ES-I3 (cell line): ENCODE results near the gene GPR158.

Experiments used
- H3K36me3 ChIP-seq: 2 replicates; pipeline ENCODE4 v1.6.1; 2013; ENCODE audit warnings: mild to moderate bottlenecking, low read length, control low read depth, moderate library complexity; ENCODE audit not compliant: insufficient read depth
- H3K4me1 ChIP-seq: 2 replicates; pipeline ENCODE4 v1.6.1; 2013; ENCODE audit warnings: mild to moderate bottlenecking, control low read depth, low read length; ENCODE audit not compliant: insufficient read depth
- H3K9ac ChIP-seq: 2 replicates; pipeline ENCODE4 v1.6.1; 2013; ENCODE audit warnings: low read depth, mild to moderate bottlenecking, low read length, moderate library complexity
- H3K9me3 ChIP-seq: 2 replicates; pipeline ENCODE4 v1.6.1; 2013; ENCODE audit warnings: mild to moderate bottlenecking, low read length, moderate library complexity; ENCODE audit not compliant: control insufficient read depth, insufficient read depth

Gene GPR158

GRCh38 chr10:25441270-25441669, 266.5 kb downstream of the GPR158 start:
- 0 out of 2 replicates have a peak, but pooled peaks cover 2% of the 10 kb centered on the region for H3K9me3 ChIP-seq
- H3K36me3 ChIP-seq: no peaks in the 10 kb centered on the region
- peaks cover 11% of the 10 kb centered on the region; the same call in 1 of the 2 replicates for H3K4me1 ChIP-seq
- no peak overlapping the region for H3K9ac ChIP-seq

GRCh38 chr10:25444266-25444665, 269.5 kb downstream of the GPR158 start:
- Histone ChIP-seq H3K4me1 (peaks cover 11% of the 10 kb centered on the region; the same call in 1 of the 2 replicates), H3K9me3 (peaks cover 2% of the 10 kb centered on the region; the same call in 1 of the 2 replicates), H3K36me3 (no peaks in the 10 kb centered on the region), H3K9ac (no peak overlapping the region)

- Histone ChIP-seq H3K36me3 (no peaks in the 10 kb centered on the region), H3K4me1 (peaks cover 4% of the 10 kb centered on the region), H3K9me3 (no peaks in the 10 kb centered on the region; the same call in 1 of the 2 replicates), H3K9ac (no peak overlapping the region)
These were observed 276.6 kb downstream of the GPR158 start for GRCh38 chr10:25451401-25451800.

- H3K9ac ChIP-seq: no peak overlapping the region
- H3K36me3 ChIP-seq: no peaks in the 10 kb centered on the region
- H3K9me3 ChIP-seq: no peaks in the 10 kb centered on the region
- H3K4me1 ChIP-seq: peaks cover 9% of the 10 kb centered on the region
These were observed 278.8 kb downstream of the GPR158 start for GRCh38 chr10:25453619-25454018.

- Histone ChIP-seq H3K36me3 (no peaks in the 10 kb centered on the region), H3K4me1 (peaks cover 9% of the 10 kb centered on the region), H3K9me3 (no peaks in the 10 kb centered on the region), H3K9ac (no peak overlapping the region)
These were observed 281.3 kb downstream of the GPR158 start for GRCh38 chr10:25455980-25456567.

GRCh38 chr10:25457552-25457951, 282.8 kb downstream of the GPR158 start:
- peaks cover 9% of the 10 kb centered on the region for H3K4me1 ChIP-seq
- no peak overlapping the region for H3K9ac ChIP-seq
- H3K36me3 ChIP-seq: no peaks in the 10 kb centered on the region
- H3K9me3 ChIP-seq: no peaks in the 10 kb centered on the region

GRCh38 chr10:25465582-25466372, 291.0 kb downstream of the GPR158 start:
- Histone ChIP-seq H3K4me1 (peaks cover 20% of the 10 kb centered on the region), H3K9me3 (no peaks in the 10 kb centered on the region), H3K36me3 (no peaks in the 10 kb centered on the region), H3K9ac (no peak overlapping the region)

GRCh38 chr10:25467881-25468280, 293.1 kb downstream of the GPR158 start:
- Histone ChIP-seq H3K9me3 (no peaks in the 10 kb centered on the region), H3K9ac (no peak overlapping the region), H3K36me3 (no peaks in the 10 kb centered on the region), H3K4me1 (peaks cover 20% of the 10 kb centered on the region)

GRCh38 chr10:25481467-25481866, 306.7 kb downstream of the GPR158 start:
- Histone ChIP-seq H3K9ac (no peak overlapping the region), H3K36me3 (no peaks in the 10 kb centered on the region), H3K9me3 (peaks cover 4% of the 10 kb centered on the region; the same call in 1 of the 2 replicates), H3K4me1 (no peaks in the 10 kb centered on the region)

- H3K9ac ChIP-seq: no peak overlapping the region
- H3K4me1 ChIP-seq: peaks cover 7% of the 10 kb centered on the region; the same call in 1 of the 2 replicates
- H3K36me3 ChIP-seq: no peaks in the 10 kb centered on the region
- H3K9me3 ChIP-seq: peaks cover 4% of the 10 kb centered on the region; the same call in 1 of the 2 replicates
These were observed 309.2 kb downstream of the GPR158 start for GRCh38 chr10:25483999-25484398.

GRCh38 chr10:25487266-25487665, 312.5 kb downstream of the GPR158 start:
- peaks cover 4% of the 10 kb centered on the region; the same call in 1 of the 2 replicates for H3K9me3 ChIP-seq
- H3K9ac ChIP-seq: no peak overlapping the region
- H3K4me1 ChIP-seq: peaks cover 15% of the 10 kb centered on the region; the same call in 1 of the 2 replicates
- H3K36me3 ChIP-seq: no peaks in the 10 kb centered on the region

- H3K9me3 ChIP-seq: no peaks in the 10 kb centered on the region
- no peak overlapping the region for H3K9ac ChIP-seq
- no peaks in the 10 kb centered on the region for H3K36me3 ChIP-seq
- peaks cover 32% of the 10 kb centered on the region for H3K4me1 ChIP-seq
These were observed 317.2 kb downstream of the GPR158 start for GRCh38 chr10:25492040-25492439.

- Histone ChIP-seq H3K36me3 (no peaks in the 10 kb centered on the region), H3K9me3 (no peaks in the 10 kb centered on the region), H3K9ac (no peak overlapping the region), H3K4me1 (peaks cover 32% of the 10 kb centered on the region)
These were observed 317.9 kb downstream of the GPR158 start for GRCh38 chr10:25492680-25493079.

- Histone ChIP-seq H3K36me3 (no peaks in the 10 kb centered on the region), H3K9me3 (no peaks in the 10 kb centered on the region), H3K4me1 (peaks cover 26% of the 10 kb centered on the region), H3K9ac (no peak overlapping the region; the same call in 1 of the 2 replicates)
These were observed 318.5 kb downstream of the GPR158 start for GRCh38 chr10:25493122-25493893.
